Stimulated activated CD8-positive, alpha-beta memory T cell treated with anti-CD3 and anti-CD28 coated beads, Interleukin-4, amount 100 ng/mL, for 1 hour (primary cell): ENCODE results near the gene LAMA2.
"Not testable (repeated sequence)": the region's sequence is repeated elsewhere in the genome, so short reads cannot be mapped to it uniquely, and the experiment has no call there.

Experiments used
- DNase-seq, 2 donors: peaks; one replicate each; pipeline ENCODE4 v3.0.0-alpha.2; 2020; ENCODE audit warnings: low read depth in 2 of 2, low spot score in 1 of 2

LAMA2 gene

DNA sequence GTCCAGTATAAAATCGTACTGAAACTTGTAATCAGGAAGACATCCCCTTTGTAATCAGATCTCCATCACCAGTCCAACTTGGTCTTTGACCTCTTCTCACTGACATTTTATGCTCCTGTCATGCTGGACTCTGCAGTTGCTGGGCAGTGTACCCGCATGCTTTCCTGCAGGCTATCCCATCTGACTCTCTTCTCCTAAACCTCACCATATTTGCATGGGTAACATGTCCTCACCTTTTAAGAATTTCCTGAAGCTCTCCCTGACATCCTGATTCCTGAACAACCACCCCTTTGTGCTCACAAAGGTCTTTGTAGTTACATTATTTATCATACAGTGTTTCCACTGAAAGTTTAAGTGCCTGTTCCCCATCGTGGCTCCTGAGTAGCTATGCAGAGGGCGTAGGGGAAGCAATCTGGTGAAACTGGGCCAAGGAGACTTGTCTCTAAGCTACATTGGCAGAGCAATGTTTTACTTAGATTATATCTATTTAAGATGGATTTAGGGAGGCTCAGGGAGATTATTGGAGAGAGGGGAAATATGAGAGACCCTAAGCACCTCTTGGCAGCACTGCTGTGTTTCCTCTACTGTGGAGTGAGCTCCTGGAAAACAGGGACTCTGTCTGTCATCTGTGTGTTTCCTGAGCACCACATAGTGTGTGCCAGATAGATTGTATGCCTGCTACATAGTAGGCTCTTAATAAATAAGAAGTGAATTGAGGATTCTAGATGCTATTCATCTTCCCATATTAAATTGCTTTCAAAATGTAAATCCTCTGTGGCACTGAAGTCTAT, 124.0 kb downstream of the LAMA2 start:
- no peak for DNase-seq

GRCh38 chr6:129007701-129008373, 124.9 kb downstream of the LAMA2 start:
- no peak for DNase-seq

DNA sequence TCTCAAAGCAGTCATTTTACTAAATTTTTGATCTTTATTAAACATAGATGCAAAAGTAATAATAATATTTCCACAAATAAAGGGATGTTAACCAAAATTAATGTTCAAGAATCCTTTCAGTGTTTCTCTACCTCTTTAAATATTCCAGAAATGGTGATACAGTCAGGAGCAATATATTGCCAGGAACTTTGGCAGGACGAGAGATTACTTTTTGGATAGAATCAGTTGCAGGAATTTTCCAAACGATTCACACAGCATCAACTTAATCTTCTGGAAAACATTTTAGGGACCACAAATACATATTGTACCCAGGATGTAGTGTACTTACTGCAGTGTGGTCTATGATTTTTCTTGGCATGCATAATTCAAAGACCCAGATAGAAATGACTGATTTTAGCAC, 125.7 kb downstream of the LAMA2 start:
- DNase-seq: no peak

GRCh38 chr6:129009851-129010250, 126.9 kb downstream of the LAMA2 start:
- DNase-seq: no peak

GRCh38 chr6:129014302-129014701, 131.4 kb downstream of the LAMA2 start:
- no peak for DNase-seq

- DNase-seq: no peak
These were observed 132.8 kb downstream of the LAMA2 start for GRCh38 chr6:129015721-129016120.

GRCh38 chr6:129016844-129017243, 133.9 kb downstream of the LAMA2 start:
- no peak for DNase-seq

DNA sequence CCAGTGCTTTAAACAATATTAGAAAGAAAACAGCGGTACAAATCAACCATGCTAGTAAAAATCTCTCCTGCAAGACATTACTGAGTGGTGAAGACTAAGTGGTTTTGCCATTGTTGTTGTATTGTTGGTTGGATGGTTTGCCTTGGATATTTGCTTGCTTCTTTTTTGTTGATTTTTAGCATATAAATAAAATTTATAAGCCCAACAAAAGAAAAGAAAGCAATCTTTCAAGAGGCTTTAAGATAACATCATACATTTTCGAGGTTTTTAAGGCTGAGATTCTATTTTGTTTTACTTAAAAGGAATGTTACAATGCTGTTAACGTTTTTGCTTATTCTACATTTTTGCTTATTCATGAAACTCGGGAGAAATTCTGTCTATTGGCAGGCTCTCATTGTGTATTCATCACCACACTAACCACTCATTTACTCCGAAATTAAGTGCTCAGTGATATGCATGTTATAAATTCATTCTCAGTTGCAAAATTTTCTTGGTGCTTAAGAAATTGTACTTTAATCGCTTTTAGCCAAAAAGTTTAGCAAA, 139.1 kb downstream of the LAMA2 start:
- DNase-seq: no peak

- no peak for DNase-seq
These were observed 143.7 kb downstream of the LAMA2 start for GRCh38 chr6:129026601-129027000.

DNA sequence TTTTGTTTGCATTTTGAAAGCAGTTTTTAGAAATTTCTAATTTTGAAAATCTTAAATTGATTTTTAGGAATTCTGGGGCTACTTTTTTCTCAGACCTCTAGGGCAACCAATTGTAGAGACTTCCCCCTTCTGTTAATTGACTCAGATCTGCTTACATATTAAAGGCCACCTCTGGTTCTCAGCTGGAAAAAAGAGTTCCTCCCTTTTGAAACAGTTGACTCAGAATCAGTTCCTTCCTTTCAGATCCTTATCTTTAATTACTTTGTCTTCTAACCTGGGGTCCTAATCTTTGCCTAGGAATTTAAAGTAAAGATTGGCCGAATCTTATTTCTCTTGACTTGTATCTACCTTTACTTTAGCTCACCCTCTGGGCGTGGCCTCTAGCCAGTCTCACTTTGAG, 146.8 kb downstream of the LAMA2 start:
- DNase-seq: no peak

DNA sequence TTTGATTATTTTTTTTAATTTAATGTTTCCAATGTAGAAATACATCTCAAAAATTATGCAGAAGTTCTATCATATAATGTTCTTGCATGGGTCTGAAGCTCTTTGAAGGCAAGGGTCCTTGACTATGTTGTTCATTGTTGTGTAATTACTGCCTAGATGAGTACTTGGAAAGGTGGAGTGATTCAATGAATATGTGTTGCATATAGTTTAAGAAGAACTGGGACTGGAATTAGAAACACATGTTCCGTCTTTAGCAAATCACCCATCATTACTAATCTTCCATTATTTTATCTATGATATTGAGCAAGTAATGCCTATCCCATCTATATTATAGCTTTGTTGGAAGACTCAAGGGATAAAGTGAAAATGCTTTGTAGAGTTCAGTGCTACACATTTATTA, 147.3 kb downstream of the LAMA2 start:
- no peak for DNase-seq

- DNase-seq: no peak
These were observed 148.2 kb downstream of the LAMA2 start for GRCh38 chr6:129031051-129031599.

- DNase-seq: no peak
These were observed 149.7 kb downstream of the LAMA2 start for GRCh38 chr6:129032602-129033001.

- no peak for DNase-seq
These were observed 150.2 kb downstream of the LAMA2 start for GRCh38 chr6:129033180-129033579.

DNA sequence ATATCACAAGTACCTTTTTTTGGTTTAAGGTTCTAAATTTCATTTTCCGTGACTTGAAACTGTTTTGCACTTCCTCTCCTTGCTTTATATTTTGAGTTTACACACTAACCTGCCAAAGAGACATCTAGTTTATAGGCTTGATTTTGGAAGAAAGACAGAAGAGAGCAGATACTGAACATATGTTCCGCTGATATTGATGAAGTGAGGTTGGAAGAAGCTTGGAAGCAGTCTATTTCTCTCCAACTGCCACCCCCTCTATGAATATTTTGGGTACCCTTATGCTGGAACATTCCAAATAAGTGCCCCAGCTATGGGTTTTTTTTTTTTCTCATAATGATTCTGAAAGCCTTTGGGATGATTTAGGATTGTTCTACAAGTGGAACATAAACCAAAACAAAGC, 150.6 kb downstream of the LAMA2 start:
- no peak for DNase-seq

DNA sequence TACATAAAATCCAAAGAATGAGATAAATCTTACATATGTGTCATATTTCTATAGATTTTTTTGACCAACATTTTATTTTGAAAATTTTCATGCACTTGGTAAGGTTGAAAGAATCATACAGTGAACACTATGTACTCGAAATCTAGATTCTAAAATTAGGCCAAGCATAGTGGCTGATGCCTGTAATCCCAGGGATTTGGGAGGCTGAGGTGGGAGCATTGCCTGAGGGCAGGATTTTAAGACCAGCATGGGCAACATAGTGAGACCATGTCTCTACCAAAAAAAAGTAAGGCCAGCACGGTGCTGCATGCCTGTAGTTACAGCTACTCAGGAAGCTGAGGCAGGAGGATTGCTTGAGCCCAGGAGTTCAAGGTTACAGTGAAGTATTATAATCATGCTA, 158.6 kb downstream of the LAMA2 start:
- no peak for DNase-seq

- no peak for DNase-seq
These were observed 163.6 kb downstream of the LAMA2 start for GRCh38 chr6:129046526-129046925.

DNA sequence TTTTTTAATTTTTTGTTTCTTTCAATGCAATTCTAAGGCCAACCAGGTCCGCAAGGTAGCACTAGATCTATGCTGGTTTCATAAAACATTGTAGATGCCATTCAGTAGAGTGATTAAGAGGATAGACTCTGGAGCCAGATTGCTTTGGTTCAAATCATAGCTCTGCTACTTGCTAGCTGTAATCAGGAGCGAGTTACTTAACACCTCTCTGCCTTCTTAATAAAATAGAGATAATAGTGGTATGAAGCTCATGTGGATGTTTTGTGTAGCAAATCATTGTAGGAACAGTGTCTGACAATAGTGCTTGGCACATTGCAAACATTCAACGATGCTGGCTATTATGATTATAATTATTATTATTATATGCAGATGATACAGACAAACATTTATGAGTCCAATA, 164.9 kb downstream of the LAMA2 start:
- DNase-seq: no peak

- no peak for DNase-seq
These were observed 167.1 kb downstream of the LAMA2 start for GRCh38 chr6:129050086-129050485.

- not testable (repeated sequence) for DNase-seq
These were observed 170.2 kb downstream of the LAMA2 start for GRCh38 chr6:129053143-129053542.

DNA sequence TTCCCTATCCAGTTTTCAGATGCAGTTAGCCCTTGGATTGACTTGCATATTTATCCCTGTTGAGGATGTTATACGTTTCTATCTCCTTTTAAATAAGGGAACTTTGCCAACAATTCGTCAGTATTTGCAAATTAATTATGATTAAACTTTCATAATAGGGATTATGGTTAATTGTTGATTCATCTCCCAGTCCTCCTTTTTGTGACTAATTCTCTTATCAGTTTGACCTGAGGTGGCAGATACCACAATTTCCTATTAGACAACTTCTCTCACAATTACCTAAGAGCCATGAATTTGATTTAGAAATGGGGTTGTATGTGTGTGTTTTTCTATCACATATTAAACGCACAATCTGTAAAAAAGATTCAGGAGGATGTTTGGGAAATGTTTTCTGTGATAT, 172.9 kb downstream of the LAMA2 start:
- no peak for DNase-seq

DNA sequence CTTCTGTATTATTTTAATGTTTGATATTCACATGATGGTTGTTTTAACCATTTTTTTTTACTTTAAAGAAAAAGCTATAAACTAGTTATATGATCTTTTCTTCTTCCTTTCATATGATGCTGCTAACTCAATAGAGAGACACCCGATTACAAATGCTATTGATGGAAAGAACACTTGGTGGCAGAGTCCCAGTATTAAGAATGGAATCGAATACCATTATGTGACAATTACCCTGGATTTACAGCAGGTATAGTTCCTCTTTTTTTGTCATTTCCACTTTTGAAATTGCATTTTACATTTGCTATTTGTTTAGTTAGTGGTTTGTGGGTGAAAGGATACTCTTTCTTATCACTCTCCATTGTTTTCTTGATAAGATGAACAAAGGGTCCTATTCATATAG, 176.7 kb downstream of the LAMA2 start:
- DNase-seq: no peak
